Measurements from ENCODE around the gene SETD5.

Gene SETD5

DNA sequence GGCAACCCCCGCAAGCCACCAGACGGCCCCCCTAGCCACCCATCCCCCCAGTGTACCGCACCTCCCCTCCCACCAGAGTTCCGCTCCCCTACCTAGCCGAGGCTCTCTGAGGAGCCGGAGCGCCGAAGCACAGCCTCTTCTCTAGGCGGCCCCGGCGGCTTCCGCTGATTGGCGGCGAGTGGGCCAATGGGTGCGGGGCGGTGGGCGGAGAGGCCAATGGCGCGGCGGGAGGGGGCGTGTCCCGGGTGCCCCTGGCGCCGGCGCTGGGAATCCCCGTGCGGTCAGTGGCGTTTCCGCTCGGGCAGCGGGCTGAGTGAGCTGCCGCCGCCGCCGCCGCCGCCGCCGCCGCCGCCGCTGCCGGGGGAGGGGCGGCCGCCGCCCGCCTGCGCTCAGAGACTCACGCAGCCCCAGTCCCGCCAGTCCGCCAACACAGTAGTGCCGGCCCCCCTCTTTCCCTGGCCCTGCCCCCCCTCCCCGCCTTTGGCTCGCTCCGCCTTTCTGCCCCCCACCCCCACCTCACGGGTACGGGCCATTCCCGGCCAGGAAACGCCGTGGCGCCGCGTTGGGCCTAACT lies at the start of gene SETD5:
Gene SETD5 (plus strand): TSS at position 284 of the 574 bp plus-strand sequence. CDS start 31,324 bp downstream, outside the sequence.
- DNase-seq = peak; percentile 99

GRCh38 chr3:9347887-9348286 lies 49.5 kb upstream of the SETD5 start:
- DNase-seq = no peak

GRCh38 chr3:9349321-9350117 lies 47.9 kb upstream of the SETD5 start:
- peak; percentile 18 for DNase-seq

GRCh38 chr3:9351709-9352126 lies 45.7 kb upstream of the SETD5 start:
- no peak for DNase-seq

DNA sequence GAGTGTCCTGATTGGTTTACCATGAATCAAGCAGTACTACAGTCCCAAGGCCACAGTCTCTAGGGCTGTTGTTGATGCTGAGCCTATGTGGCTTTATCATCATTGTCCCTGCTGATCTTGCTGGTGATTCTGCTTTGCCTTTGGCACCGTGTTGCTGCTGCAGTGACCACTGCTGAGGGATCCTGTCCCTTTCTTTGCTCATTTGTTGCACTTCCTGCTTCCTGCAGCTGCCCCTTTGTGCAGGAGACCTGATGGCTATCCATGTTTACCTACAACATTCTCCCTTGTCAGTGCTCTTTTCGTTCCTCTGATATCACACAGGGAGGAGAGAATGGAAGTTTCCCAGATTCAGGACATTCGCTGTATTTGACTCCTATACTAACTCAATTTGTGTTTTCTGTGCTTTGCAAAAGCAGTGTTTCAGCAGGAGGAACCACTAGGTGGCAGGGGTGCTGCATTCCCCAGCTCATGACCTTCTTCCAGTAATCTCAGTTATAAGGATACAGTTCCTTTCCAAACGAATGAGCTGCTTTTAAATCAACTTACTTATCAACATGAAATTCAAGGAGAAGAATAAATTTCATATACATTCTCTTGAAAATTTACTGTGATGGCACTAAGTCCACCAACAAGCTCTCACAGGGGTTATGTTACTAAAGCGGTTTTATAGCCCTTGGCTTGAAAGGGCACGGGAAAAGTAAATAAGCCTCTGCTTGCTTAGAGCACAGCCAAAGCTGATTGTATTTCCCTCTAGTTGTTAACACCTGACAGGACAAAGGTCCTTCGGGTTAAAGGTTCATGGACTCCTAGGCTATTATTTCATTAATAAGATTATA lies 44.3 kb upstream of the SETD5 start:
- DNase-seq = peak; percentile 88

DNA sequence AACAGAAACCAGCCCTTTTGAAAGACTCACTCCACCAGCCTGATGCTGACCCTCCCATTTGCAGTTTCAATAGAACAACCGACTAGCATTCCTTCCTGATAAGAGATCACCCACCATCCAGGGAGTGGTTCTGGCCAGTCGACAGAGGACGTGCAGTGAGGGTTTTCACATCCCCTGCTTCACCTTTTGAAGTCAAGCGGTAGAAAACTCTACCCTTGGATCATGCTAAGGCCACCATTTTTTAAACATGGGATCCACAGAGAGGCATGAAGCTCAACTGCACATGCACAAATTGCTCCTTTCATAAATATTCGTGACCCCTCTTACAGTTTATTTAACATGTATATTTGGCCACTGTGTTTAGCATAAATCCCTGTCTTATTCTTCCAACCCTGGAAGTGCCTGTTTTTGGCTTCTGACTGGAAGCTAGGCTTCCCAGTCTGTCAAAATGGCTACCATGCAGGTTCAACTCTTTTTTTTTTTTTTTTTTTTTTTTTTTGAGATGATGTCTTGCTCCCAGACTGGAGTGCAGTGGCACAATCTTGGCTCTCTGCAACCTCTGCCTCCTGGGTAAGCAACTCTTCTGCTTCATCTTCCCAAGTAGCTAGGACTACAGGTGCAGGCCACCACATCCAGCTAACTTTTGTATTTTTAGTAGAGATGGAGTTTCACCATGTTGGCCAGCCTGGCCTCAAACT lies 35.6 kb upstream of the SETD5 start:
- no peak for DNase-seq

DNA sequence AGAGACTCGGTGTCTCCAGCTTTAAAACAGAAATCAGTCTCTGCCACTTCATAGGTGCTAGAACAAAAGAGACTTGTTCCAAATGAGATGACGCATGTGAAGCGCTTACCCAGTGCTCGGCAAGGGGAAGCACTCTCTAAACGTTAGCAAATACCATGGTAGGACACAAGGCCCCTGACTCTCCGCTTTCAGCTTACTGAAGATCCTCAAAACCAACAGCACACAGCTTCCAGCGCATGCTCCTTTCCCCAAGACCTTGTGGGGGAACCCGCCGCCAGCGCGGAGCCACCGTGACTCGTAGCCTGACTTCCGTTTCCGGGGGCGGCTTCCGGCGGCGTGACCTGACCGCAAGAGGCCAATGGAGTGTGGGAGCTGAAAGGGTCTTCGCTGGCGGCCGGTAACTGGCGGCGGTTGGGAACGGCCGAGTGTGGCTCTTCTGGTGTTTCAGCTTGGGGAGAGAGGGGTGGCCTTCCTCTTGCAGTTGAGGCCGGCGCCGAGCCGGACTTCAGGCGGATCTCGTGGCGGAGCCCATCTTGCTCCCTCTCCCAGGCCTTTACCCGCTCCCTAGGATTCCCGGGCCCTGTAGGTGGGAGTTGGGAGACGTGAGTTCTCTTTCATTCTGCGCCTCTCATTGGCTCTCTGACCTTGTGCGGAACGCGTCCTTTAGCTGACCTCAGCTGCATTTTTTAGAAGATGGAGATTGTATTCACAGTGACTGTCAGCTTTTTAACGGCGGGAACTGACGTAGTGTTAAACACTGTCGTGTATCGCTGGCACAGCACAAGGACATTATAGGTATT lies 34.5 kb upstream of the SETD5 start, which contains the start of gene THUMPD3:
Gene THUMPD3 (plus strand): TSS at position 324 of the 800 bp plus-strand sequence. CDS start 2,015 bp downstream, outside the sequence.
- DNase-seq = peak; percentile 97

DNA sequence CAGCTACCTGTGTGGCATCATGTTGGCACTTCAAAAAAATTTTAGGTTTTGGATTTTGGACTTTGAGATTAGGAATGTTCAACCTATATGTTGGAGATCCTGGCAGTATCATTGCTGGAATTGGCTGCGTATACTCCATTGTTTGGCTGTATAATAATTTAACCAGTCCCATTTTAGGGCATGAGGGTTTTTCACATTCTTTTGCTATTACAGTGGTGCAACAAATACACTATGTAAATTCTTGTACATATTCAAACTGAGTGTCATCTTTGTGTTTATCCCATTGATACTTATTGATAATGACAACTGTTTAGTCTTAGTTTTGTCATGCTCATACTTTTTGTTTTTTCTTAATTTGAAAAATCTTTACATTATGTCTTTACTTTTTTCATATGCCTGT lies 27.9 kb upstream of the SETD5 start:
- no peak for DNase-seq

- no peak for DNase-seq
Observed at GRCh38 chr3:9373465-9373864, 23.9 kb upstream of the SETD5 start.

GRCh38 chr3:9377981-9378380 lies 19.4 kb upstream of the SETD5 start:
- no peak for DNase-seq

DNA sequence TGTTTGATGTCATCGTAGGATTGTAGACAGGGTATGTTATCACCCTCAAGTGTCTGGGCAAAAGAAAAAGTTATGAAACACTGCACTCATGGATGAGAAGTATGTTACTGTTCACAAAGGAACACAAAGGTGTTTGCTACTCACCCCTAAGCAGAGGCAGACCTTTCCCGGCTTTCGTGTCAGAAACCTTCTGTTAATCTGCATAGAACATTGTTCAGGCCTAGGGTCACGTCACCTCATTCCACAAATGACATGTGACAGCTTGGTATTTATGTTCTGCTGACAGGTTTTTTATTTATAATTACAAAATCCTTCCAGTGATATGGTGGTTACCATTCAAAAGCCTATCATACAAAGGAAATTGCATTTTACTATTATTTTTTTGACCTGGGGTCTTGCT lies 18.1 kb upstream of the SETD5 start:
- no peak for DNase-seq

DNA sequence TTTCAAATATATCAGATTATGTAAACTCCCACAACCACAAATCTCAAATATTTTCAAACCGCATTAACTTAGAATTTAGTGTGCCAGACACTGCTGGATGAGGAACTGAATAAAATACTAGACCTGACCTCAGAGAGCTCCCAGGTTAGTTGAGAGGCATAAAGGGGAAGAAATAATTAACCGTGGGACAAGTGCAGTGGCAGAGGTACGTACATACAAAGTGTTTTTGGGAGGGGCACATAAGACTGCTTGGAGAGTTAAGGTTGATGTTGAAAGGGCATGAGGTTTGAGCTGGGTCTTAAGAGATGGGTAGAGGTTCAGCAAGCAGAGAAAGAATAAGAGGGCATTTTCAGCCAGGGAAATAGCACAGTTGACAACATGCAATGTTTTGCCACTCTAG lies 17.4 kb upstream of the SETD5 start:
- DNase-seq = no peak

DNA sequence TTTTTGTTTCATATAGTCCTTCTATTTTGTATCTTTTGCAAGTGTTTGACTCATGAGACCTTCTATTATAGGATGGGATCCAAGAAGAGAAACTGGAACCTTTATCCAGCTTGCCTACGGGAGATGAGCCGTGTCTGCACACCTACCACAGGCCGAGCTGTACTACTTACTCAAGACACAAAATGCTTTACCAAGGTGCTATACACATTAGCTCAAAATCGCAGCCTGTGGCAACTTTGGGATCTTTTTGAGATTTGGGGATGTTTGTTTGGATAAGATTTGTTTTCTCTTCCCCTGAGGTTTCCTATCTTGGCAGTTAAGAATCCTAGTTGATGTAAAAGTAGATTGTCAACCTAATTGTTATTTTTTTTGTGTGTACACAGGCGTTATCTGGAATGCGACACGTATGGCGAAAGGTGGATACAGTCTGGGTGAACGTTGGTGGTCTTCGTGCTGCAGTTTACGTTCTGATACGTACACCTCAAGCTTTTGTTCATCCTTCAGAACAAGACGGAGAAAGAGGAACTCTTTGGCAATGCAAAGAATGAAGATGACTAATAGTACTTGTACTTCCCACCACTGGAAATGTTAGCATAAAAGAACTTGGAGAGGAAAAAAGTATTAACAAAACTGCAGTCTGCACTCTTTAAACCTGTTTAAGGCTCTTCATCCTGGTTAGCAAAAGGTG lies 13.1 kb upstream of the SETD5 start:
- DNase-seq = peak; percentile 25

DNA sequence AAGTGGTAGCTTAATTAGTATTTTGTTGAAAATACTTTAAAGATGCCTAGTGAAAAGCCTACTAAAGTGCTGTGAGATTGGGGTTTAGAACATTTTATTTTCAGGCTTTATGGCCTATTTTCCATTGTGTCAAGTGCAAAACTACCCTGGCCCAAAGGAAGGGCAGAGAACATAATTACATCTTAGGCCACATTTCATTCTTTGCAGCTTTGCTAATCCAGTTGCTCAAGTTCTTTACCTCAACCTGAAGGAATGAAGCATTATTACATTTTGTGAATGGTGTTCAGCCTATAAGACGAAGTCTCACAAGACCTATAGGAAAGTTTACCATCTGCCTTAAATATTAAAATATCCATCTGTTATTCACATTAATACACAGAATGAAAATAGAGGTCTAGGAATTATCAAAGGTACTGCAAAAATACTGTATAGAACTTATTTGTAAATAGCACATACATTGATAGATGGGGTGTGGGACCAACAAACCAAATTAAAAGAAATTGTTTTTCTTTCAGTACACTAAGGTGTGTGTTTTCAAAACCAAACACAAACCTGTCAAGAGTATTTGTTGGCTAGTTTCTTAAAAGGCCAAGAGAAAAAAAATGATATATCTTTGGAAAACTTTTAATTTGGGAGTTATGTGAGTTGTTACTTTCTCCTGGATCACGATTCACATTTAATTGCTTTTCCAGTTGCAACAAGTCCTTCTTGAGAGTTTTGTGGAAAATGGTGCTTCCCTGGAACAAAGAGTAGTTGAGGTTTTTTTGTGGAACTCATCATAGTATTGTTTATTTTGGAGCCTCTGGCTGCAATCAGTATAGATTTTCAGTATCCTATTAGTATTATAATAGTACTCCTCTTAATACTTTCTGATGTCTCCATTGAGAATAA lies 12.0 kb upstream of the SETD5 start:
- no peak for DNase-seq

GRCh38 chr3:9386078-9386459 lies 11.3 kb upstream of the SETD5 start:
- DNase-seq = peak; percentile 47

- peak; percentile 37 for DNase-seq
Observed at GRCh38 chr3:9386501-9387321, 10.7 kb upstream of the SETD5 start.

DNA sequence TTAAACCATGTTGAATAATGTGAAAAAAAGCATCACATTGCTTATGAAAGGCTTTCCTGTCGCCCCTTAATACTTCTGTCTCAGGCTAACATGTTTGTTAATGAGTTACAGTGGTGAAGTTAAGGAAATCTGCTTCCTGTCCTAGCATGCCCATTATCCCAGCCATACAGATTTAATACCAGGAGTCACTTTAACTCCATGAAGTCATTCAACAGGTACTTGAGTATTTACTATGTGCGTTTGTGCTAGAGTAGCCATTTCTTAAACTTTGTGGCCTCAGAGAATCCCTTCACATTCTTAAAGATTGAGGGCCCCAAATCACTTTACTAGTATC lies 10.1 kb upstream of the SETD5 start:
- DNase-seq = no peak

GRCh38 chr3:9388142-9388541 lies 9.3 kb upstream of the SETD5 start:
- no peak for DNase-seq

DNA sequence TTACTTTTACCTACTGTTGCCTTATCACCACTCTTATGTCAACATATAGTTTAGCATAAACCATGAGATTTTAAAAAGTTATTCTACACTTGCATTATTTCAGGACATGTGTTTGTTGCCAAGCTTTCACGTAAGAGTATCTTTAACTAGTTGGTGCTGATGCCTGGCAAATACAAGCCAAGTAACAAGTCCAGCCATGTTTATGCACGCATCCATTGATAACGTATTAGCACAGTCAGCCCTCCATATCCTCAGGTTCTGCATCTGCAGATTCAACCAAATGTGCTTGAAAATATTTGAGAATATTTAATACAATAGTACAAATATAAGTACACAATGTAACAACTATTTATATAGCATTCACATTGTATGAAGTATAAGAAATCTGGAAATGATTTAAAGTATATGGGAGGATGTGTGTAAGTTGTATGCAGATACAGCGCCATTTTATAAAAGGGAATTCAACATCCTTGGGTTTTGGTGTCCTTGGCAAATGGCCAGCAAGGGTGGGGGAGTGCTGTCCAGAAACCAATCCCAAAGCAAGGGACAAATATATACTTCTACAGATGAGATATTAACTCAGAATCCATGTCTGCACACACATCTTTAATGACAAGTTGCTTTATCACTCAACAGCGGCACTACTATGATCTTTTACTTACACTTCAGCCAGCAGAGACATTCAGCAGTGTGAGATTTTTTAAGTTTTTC lies 8.7 kb upstream of the SETD5 start:
- peak; percentile 38 for DNase-seq

Measured in OCI-M1 (cell line).